Activated naive CD4-positive, alpha-beta T cell treated with anti-CD3 and anti-CD28 coated beads for 36 hours (primary cell): ENCODE measurements around the gene DCLRE1A. TPM values are rescaled to one million over a fixed set of nuclear protein-coding genes. Genes with fewer than 3 reads are reported as not detected.

Source experiments
- CTCF ChIA-PET: fragments of 350-600 bp; sonication (Branson Sonifier 250); formaldehyde crosslinking; loops from one replicate; lab custom pipeline; 2021; ENCODE audit warnings: antibody characterized with exemption; lab: Charles Lee
- DNase-seq: peaks from one replicate; pipeline ENCODE4 v3.0.0-alpha.2; 2020
- H3K27ac Mint-ChIP-seq: one replicate; pipeline ENCODE4 v1.8.0; 2021; ENCODE audit warnings: mild to moderate bottlenecking, mixed read lengths
- H3K27me3 Mint-ChIP-seq: one replicate; pipeline ENCODE4 v1.8.0; 2021; ENCODE audit warnings: low read depth, mixed read lengths
- H3K36me3 Mint-ChIP-seq: one replicate; pipeline ENCODE4 v1.8.0; 2021; ENCODE audit warnings: low read depth, mixed read lengths
- H3K4me1 Mint-ChIP-seq: one replicate; pipeline ENCODE4 v1.8.0; 2021; ENCODE audit warnings: low read depth, mixed read lengths
- H3K4me3 Mint-ChIP-seq: one replicate; pipeline ENCODE4 v1.8.0; 2021; ENCODE audit warnings: mild to moderate bottlenecking, moderate library complexity, mixed read lengths
- H3K9me3 Mint-ChIP-seq: one replicate; pipeline ENCODE4 v1.8.0; 2021; ENCODE audit warnings: mixed read lengths
- intact Hi-C: fragments of 100-400 bp; cut with micrococcal nuclease; formaldehyde crosslinking; loops from one replicate; pipeline ENCODE4 v1.15.1; 2023
- total RNA-seq, 2 experiments: library from RNA; stranded (reverse); gene quantifications; one replicate each; pipeline ENCODE4 v1.2.3, GENCODE V29; 2021

The DCLRE1A gene
- total RNA-seq: 1 to 10 TPM; 8.1 to 8.7 TPM

DNA sequence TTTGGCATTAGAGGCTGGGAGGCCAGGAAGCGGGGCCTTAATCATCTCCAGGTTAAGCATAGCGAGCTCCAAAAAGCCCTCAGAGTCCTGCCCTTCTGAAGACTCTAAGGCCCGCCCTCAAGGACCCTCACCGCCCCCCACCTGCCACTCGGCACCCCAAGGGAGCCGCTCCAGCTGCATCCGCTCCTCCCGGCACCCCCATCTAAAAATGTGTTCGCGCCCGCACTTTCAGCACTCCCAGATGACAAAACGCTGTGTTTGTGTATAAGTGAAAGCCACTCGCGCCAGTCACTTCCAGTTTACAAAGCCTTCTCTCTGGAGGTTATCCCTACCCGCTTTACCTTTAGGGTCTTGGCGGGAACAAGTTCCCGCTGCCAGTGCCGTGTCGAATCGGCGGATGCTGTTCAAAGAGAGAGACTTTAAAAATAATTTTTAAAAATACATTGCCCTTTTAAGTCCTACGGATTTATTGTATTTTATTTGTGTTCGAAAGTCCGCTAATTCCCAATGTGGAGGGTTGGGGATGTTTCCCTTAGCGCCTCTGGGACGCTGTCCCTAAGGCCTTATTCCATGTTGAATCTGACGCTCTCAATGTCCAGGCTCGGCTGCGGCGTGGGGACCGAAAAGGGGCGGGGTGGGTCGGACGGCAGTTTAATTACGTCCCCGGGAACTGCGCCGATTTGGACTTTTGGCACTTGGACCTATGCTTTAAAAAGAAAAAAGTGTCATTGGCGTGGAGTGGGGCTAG lies at the start of gene DCLRE1A, which contains the start of gene NHLRC2:
Gene DCLRE1A (minus strand): TSS at position 70 of the 748 bp plus-strand sequence. CDS start 900 bp downstream, outside the sequence.
Gene NHLRC2 (plus strand): TSS at position 649 of the 748 bp plus-strand sequence. CDS start 212 bp downstream, outside the sequence.
- H3K4me1 Mint-ChIP-seq: peaks cover 35% of the 10 kb centered on the region
- H3K27ac Mint-ChIP-seq: peak within 1 kb of the TSS; percentile 98
- peak; percentile 67 for DNase-seq
- peak within 1 kb of the TSS; percentile 95 for H3K4me3 Mint-ChIP-seq
- CTCF ChIA-PET: interaction anchor here (0.6 kb wide), 1 partner anchor 37 kb away, joined by 3 read pairs; no protein-coding TSS in a partner anchor
- peaks cover 11% of the 10 kb centered on the region for H3K36me3 Mint-ChIP-seq
- H3K27me3 Mint-ChIP-seq: no peaks in the 10 kb centered on the region
- intact Hi-C loops: loop anchor here (1.0 to 10.0 kb wide), 10 partner anchors 57 to 968 kb away; partner anchors contain the start of genes CCDC186 and FHIP2A
- no peaks in the 10 kb centered on the region for H3K9me3 Mint-ChIP-seq

DNA sequence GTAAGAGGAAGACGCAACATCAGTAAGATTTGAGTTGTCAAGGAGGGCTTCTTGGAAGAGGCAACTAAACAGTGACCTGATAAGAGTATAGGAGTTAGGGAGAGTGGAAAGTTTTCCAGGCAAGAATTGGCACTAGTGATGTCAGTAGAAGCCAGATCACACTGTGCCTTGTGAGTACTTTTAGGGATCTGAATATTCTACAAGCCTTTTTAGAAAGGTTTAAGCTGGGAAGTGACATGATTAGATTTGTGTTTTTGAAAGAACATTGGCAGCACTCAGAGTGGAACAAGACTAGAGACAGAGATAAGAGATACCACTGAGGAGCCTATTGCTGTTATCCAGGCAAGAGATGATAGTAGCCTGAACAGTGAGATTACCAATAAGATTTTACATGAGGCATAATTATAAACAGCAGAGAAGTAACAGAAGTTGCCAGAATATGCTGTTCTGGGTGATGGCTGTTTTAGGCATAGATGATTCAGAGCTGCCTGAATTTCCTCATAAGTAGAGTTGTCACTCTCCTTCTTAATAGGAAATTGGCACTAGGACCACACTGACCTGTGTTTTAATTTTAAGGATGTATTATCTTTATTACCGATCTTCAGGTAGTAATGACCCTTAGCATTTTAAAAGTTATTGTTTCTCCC lies 46.2 kb upstream of the DCLRE1A start:
- Mint-ChIP-seq H3K9me3 (peaks cover 2% of the 10 kb centered on the region), H3K27ac (no peak overlapping the region), H3K36me3 (peaks cover 23% of the 10 kb centered on the region), H3K4me3 (no peak overlapping the region), H3K4me1 (no peaks in the 10 kb centered on the region), H3K27me3 (no peaks in the 10 kb centered on the region)
- CTCF ChIA-PET: no interaction called here
- intact Hi-C loops: no loop called here
- no peak for DNase-seq

DNA sequence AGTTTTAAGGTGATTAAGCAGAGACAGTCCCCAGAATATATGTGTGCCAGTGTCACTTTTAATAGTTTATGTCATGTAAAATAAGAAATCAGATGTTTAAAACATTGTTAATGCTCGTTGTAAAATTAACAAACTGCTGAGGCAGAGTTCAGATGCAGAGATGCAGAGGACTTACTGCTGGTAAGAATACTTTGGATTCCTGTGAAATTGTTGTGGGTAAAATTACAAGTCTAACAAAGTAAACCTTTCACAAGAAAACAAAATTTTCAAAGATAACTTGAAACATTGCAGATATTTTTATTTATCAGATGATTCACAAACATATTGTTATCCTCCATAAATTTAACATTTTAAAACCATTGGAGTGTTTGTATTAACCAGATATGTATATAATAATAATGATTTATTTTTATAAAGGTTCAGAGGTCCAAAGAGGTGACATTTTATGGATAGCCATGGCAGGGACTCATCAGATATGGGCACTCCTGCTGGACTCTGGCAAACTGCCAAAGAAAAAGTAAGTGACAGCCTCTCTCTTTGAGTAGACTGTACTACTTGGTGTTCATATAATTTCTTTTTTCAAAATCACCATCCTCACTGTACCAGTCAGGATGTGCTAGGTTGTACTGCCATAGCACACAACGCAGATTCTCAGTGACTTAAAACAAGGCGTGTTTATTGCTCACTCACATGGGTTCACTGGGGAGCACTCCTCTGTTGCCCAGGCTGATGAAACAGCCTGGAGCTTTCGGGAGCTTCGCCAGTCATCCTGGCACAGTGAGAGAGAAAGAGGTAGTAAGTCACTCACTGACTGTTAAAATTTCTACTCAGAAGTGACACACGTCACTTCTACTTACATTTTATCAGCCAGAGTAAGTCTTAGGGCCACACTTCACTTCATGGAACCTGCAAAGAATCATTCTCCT lies 44.1 kb upstream of the DCLRE1A start:
- no peak overlapping the region for H3K27ac Mint-ChIP-seq
- CTCF ChIA-PET: no interaction called here
- H3K4me1 Mint-ChIP-seq: no peaks in the 10 kb centered on the region
- intact Hi-C loops: no loop called here
- no peak for DNase-seq
- H3K9me3 Mint-ChIP-seq: peaks cover 2% of the 10 kb centered on the region
- peaks cover 24% of the 10 kb centered on the region for H3K36me3 Mint-ChIP-seq
- no peaks in the 10 kb centered on the region for H3K27me3 Mint-ChIP-seq
- H3K4me3 Mint-ChIP-seq: no peak overlapping the region

DNA sequence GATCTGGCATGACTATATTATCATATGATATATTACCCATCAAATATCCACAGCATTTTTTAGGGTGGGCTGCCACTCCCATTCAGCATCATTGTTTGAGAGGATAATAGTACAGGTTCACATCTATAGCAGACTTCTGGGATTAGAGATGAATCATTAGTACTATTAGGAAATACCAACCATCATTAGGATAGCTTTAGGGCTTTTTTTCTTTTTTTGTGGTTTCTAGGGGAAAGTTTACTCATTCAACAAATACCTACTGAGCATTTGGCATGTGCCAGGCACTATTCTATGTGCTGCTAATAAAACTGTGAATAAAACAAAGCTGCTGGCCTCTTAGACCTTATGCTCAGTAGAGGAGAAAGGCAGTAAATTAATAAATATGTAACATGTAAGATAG lies 41.1 kb upstream of the DCLRE1A start:
- DNase-seq: no peak
- H3K36me3 Mint-ChIP-seq: peaks cover 17% of the 10 kb centered on the region
- H3K27ac Mint-ChIP-seq: no peak overlapping the region
- H3K4me3 Mint-ChIP-seq: no peak overlapping the region
- CTCF ChIA-PET: no interaction called here
- intact Hi-C loops: no loop called here
- H3K27me3 Mint-ChIP-seq: no peaks in the 10 kb centered on the region
- no peaks in the 10 kb centered on the region for H3K4me1 Mint-ChIP-seq
- peaks cover 2% of the 10 kb centered on the region for H3K9me3 Mint-ChIP-seq

DNA sequence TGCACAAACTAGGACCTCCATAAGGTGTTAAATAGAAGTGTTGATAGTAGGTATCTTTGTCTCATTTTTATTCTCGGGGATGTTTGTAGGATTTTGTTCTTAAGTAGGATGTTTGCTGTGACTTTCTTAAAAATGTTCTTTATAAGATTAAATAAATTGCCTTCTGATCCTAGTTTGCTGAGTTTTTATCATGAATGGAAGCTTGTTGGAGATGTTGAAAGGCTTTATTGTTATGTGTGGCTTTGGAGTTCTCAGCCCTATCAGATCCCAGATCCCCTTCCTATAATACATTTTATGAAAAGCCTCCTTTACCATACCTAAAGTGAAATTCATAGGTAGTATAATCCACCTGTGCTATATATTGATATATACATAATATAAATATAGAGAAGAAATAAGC lies 40.7 kb upstream of the DCLRE1A start:
- Mint-ChIP-seq H3K9me3 (peaks cover 2% of the 10 kb centered on the region), H3K4me1 (no peaks in the 10 kb centered on the region), H3K27ac (no peak overlapping the region), H3K36me3 (peaks cover 16% of the 10 kb centered on the region), H3K27me3 (no peaks in the 10 kb centered on the region), H3K4me3 (no peak overlapping the region)
- CTCF ChIA-PET: no interaction called here
- no peak for DNase-seq
- intact Hi-C loops: no loop called here

DNA sequence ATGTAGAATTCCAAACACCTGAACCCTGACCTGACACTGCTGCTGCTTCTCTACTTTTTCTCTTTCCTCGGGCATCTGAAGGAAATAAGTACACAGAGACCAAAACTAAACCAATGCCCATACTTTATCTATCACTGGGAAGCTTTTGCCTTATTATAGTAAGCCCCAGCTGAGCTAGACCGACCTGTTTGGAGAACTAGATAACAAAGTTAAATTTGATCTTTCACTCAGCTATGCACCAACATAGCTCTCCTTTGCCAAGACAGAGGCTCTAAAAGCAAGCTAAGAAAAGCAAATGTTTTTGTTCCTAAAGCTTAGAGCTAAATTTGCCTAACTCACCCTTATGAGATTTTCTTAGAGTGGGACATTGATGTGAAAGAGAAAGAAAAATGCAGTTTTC lies 39.7 kb upstream of the DCLRE1A start:
- Mint-ChIP-seq H3K9me3 (peaks cover 2% of the 10 kb centered on the region), H3K4me3 (no peak overlapping the region), H3K36me3 (peaks cover 16% of the 10 kb centered on the region), H3K27me3 (no peaks in the 10 kb centered on the region), H3K4me1 (no peaks in the 10 kb centered on the region), H3K27ac (no peak overlapping the region)
- CTCF ChIA-PET: no interaction called here
- intact Hi-C loops: no loop called here
- DNase-seq: no peak

DNA sequence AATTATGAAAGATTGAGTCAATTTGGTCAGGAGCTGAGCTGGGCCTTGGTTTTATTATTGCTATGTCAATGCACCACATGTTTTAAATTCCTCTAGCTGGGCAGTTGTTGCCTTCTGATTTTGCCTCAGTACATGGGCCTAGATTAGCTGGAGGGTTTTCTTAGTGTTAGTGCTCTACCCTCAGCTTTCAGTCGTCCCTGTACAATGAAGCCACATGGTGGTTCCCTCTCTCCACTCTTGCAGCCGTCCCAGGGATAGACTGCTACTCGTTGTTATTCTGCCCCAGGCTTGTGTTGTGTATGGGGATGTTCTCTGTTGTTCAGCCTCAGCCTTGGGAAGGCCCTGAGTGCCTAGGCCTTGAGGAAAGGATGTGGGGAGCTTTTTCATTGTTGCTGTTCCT lies 37.6 kb upstream of the DCLRE1A start:
- no peak overlapping the region for H3K4me3 Mint-ChIP-seq
- CTCF ChIA-PET: no interaction called here
- no peak for DNase-seq
- no peaks in the 10 kb centered on the region for H3K27me3 Mint-ChIP-seq
- no peak overlapping the region for H3K27ac Mint-ChIP-seq
- peaks cover 2% of the 10 kb centered on the region for H3K9me3 Mint-ChIP-seq
- intact Hi-C loops: no loop called here
- H3K36me3 Mint-ChIP-seq: peaks cover 18% of the 10 kb centered on the region
- no peaks in the 10 kb centered on the region for H3K4me1 Mint-ChIP-seq

DNA sequence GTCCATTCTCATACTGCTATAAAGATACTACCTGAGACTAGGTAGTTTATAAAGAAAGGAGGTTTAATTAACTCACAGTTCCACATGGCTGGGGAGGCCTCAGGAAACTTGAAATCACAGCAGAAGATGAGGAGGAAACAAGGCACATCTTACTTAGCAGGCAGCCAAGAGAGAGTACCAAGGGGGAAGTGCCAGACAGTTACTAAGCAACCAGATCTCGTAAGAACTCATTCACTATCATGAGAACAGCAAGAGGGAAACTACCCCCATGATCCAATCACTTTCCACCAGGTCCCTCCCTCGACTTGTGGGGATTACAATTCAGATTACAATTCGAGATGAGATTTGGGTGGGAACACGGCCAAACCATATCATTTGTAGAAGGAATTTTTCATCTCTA lies 36.9 kb upstream of the DCLRE1A start:
- peaks cover 2% of the 10 kb centered on the region for H3K9me3 Mint-ChIP-seq
- H3K4me1 Mint-ChIP-seq: no peaks in the 10 kb centered on the region
- no peaks in the 10 kb centered on the region for H3K27me3 Mint-ChIP-seq
- CTCF ChIA-PET: no interaction called here
- peaks cover 20% of the 10 kb centered on the region for H3K36me3 Mint-ChIP-seq
- no peak overlapping the region for H3K4me3 Mint-ChIP-seq
- intact Hi-C loops: no loop called here
- DNase-seq: no peak
- no peak overlapping the region for H3K27ac Mint-ChIP-seq

DNA sequence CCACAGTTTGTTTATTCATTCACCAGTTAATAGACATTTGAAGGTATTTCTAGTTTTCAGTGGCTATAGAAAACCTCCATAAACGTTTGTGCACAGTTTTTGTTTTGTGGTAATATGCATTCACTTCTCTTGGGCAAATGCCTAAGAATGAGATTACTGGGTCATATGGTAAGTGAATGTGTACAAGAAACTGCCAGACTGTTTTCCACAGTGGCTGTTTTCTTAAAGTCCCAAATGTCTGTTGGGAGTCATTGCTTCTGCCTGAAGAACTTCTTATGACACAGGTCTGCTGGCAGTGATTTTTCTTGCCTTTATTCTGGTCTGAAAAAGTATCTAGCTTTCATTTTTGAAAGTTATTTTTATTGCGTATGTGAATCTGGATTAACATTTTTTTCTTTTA lies 36.0 kb upstream of the DCLRE1A start:
- intact Hi-C loops: no loop called here
- no peaks in the 10 kb centered on the region for H3K9me3 Mint-ChIP-seq
- no peaks in the 10 kb centered on the region for H3K4me1 Mint-ChIP-seq
- peaks cover 22% of the 10 kb centered on the region for H3K36me3 Mint-ChIP-seq
- CTCF ChIA-PET: no interaction called here
- no peak overlapping the region for H3K27ac Mint-ChIP-seq
- H3K27me3 Mint-ChIP-seq: no peaks in the 10 kb centered on the region
- H3K4me3 Mint-ChIP-seq: no peak overlapping the region
- no peak for DNase-seq

DNA sequence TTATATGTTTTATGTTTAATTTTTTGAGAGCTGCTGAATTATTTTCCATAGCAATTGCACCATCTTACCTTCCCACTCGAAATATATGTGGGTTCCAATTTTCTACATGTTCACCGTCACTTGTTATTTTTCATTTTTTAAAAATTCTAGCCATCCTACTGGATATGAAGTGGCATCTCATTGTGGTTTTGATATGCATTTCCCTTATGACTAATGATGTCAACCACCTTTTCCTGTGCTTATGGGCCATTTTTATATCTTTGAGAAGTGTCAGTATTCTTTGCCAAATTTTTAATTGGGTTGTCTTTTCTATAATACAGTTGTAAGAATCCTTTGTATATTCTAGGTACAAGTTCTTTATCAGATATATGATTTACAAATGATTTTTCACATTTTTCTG lies 28.4 kb upstream of the DCLRE1A start:
- intact Hi-C loops: no loop called here
- peaks cover 41% of the 10 kb centered on the region for H3K36me3 Mint-ChIP-seq
- H3K4me1 Mint-ChIP-seq: peaks cover 7% of the 10 kb centered on the region
- no peaks in the 10 kb centered on the region for H3K9me3 Mint-ChIP-seq
- DNase-seq: no peak
- no peak overlapping the region for H3K27ac Mint-ChIP-seq
- CTCF ChIA-PET: no interaction called here
- no peak overlapping the region for H3K4me3 Mint-ChIP-seq
- no peaks in the 10 kb centered on the region for H3K27me3 Mint-ChIP-seq

DNA sequence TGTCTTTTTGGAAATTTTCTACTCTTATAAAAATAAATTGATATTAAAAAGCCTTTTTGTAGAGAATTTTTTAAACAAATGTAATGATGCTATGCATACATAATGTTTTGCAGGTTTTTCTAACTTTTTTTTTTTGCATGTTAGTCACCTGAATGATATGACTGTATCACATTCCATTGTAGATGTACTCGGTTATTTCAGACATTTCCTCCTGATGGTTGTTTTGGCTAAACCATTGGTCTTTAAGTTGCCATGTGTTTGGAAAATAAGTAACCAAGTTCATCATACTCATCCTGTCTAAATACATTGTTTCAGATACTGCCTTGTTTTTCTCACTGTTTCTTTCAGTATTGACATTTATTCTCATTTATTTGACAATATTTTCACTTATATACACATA lies 26.4 kb upstream of the DCLRE1A start:
- no peak for DNase-seq
- Mint-ChIP-seq H3K27me3 (no peaks in the 10 kb centered on the region), H3K27ac (no peak overlapping the region), H3K4me3 (no peak overlapping the region), H3K36me3 (peaks cover 30% of the 10 kb centered on the region), H3K4me1 (peaks cover 7% of the 10 kb centered on the region), H3K9me3 (no peaks in the 10 kb centered on the region)
- CTCF ChIA-PET: no interaction called here
- intact Hi-C loops: no loop called here

DNA sequence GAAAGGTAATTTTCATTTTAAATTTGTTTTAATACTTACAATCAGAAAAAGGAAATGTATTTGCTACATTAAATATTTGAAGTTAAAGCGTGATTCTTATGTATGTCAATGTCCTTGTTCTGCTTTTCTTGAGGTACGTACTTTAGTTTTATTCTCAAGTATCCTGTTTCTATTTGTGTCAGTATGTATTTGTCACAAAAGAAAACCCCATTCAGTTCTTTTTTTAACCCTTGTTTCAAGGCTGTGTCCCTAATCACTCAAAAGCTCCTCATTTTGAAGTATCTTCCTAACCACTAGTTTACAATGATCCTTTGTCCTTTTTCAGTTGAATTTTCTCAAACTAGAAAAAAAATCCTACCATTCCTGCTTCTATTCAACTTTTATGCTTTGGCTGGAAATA lies 25.8 kb upstream of the DCLRE1A start:
- intact Hi-C loops: no loop called here
- no peak overlapping the region for H3K4me3 Mint-ChIP-seq
- CTCF ChIA-PET: no interaction called here
- peaks cover 7% of the 10 kb centered on the region for H3K4me1 Mint-ChIP-seq
- no peaks in the 10 kb centered on the region for H3K27me3 Mint-ChIP-seq
- H3K27ac Mint-ChIP-seq: no peak overlapping the region
- no peak for DNase-seq
- peaks cover 28% of the 10 kb centered on the region for H3K36me3 Mint-ChIP-seq
- no peaks in the 10 kb centered on the region for H3K9me3 Mint-ChIP-seq
